K562 (cell line): ENCODE results near the gene TMCC2. TPM values are rescaled to one million over a fixed set of nuclear protein-coding genes. Genes with fewer than 3 reads are reported as not detected.

Experiments
- CBX2 ChIP-seq: fragments of 200-600 bp; sonication (generic); IDR thresholded peaks from one replicate; pipeline ENCODE4 v1.6.1; 2012; ENCODE audit warnings: mild to moderate bottlenecking, low read length, inconsistent platforms; ENCODE audit not compliant: insufficient read depth, poor library complexity, severe bottlenecking
- CBX3 ChIP-seq, 2 experiments: IDR thresholded peaks; 1 replicate in 1 of 2; 2 replicates in 1 of 2; pipeline ENCODE4 v1.6.1; 2012; ENCODE audit warnings: inconsistent platforms in 2 of 2, low read length in 2 of 2, borderline replicate concordance in 1 of 2, control low read depth in 1 of 2
- CTBP1 ChIP-seq: fragments of 450-650 bp; IDR thresholded peaks from 2 replicates; pipeline ENCODE4 v1.6.1; 2016; ENCODE audit warnings: borderline replicate concordance
- DACH1 ChIP-seq: fragments of 450-650 bp; IDR thresholded peaks from 2 replicates; pipeline ENCODE4 v1.6.1; 2018; ENCODE audit not compliant: partially characterized antibody
- ETV5 ChIP-seq: sonication (generic); formaldehyde crosslinking; IDR thresholded peaks from 2 replicates; pipeline ENCODE4 v1.4.0; 2020; ENCODE audit warnings: low read depth, mild to moderate bottlenecking, missing genetic modification reagents
- FOSL1 ChIP-seq: fragments of 200-800 bp; sonication (Bioruptor generic); conservative IDR thresholded peaks from 2 replicates; pipeline ENCODE4 v1.6.1; 2016; ENCODE audit warnings: missing genetic modification characterization, missing compliant biosample characterization
- GTF2F1 ChIP-seq: IDR thresholded peaks from 2 replicates; pipeline ENCODE4 v1.6.1; 2011; ENCODE audit warnings: low read depth, low read length, improper control_type of control experiment
- KHSRP ChIP-seq: fragments of 450-650 bp; IDR thresholded peaks from 2 replicates; pipeline ENCODE4 v1.6.1; 2017
- KLF6 ChIP-seq: fragments of 250-450 bp; sonication (Bioruptor Pico); IDR thresholded peaks from 2 replicates; pipeline ENCODE4 v1.4.0; 2020; ENCODE audit warnings: mild to moderate bottlenecking, moderate library complexity, borderline replicate concordance
- MBD2 ChIP-seq: sonication (generic); IDR thresholded peaks from 2 replicates; pipeline ENCODE4 v1.6.1; 2016; ENCODE audit warnings: low read depth, borderline replicate concordance
- MEF2A ChIP-seq: IDR thresholded peaks from 2 replicates; pipeline ENCODE4 v1.6.1; 2011; ENCODE audit warnings: low read depth, mild to moderate bottlenecking, low read length, moderate library complexity; ENCODE audit not compliant: control insufficient read depth
- NELFE ChIP-seq: IDR thresholded peaks from 2 replicates; pipeline ENCODE4 v1.6.1; 2011; ENCODE audit warnings: mild to moderate bottlenecking; ENCODE audit not compliant: insufficient read depth, insufficient read length
- PCBP2 ChIP-seq: fragments of 200-400 bp; formaldehyde crosslinking; IDR thresholded peaks from 2 replicates; pipeline ENCODE4 v1.6.1; 2018; ENCODE audit warnings: low read length, low read depth, mild to moderate bottlenecking, moderate library complexity; ENCODE audit not compliant: poor library complexity, severe bottlenecking
- SMARCA4 ChIP-seq: fragments of 450-650 bp; IDR thresholded peaks from 2 replicates; pipeline ENCODE4 v1.6.1; 2016
- SMC3 ChIP-seq: conservative IDR thresholded peaks from 2 replicates; pipeline ENCODE4 v1.6.1; 2011; ENCODE audit warnings: low read depth, low read length, improper control_type of control experiment; ENCODE audit not compliant: insufficient read depth
- SOX6 ChIP-seq: fragments of 450-650 bp; IDR thresholded peaks from 2 replicates; pipeline ENCODE4 v1.6.1; 2014; ENCODE audit warnings: mild to moderate bottlenecking
- TRIM28 ChIP-seq: fragments of 450-650 bp; IDR thresholded peaks from 2 replicates; pipeline ENCODE4 v1.6.1; 2017
- ZNF3 ChIP-seq: fragments of 250-450 bp; sonication (Bioruptor Pico); IDR thresholded peaks from 2 replicates; pipeline ENCODE4 v1.5.0; 2021; ENCODE audit warnings: mild to moderate bottlenecking, moderate library complexity
- ZNF354B ChIP-seq: fragments of 250-450 bp; sonication (Bioruptor Pico); IDR thresholded peaks from 2 replicates; pipeline ENCODE4 v1.4.0; 2020
- ZNF57 ChIP-seq: fragments of 450-650 bp; formaldehyde crosslinking; IDR thresholded peaks from 2 replicates; pipeline ENCODE4 v1.4.0; 2020; ENCODE audit warnings: mild to moderate bottlenecking, moderate library complexity
- polyA plus RNA-seq, 8 experiments: library from polyadenylated mRNA; depleted of rRNA in 4 of 8; stranded (reverse) in 5 of 8; unstranded in 3 of 8; fragments of >200 nt; fragmentation: Nextera tagmentation in 2 of 8; fragmentation: Illumina TruSeq in 1 of 8; extraction: Ambion mirVana in 2 of 8; extraction: Trizol in 1 of 8; gene quantifications; 2 replicates each; pipeline versions ENCODE4 v1.2.1 to v1.2.3, GENCODE V29; 2011 to 2014; ENCODE audit warnings: inconsistent platforms in 1 of 8, missing spikeins in 1 of 8
- total RNA-seq, 7 experiments: library from RNA; depleted of rRNA in 6 of 7; stranded (reverse); fragments of >200 nt in 6 of 7; fragmentation: Illumina TruSeq in 2 of 7; extraction: Trizol in 2 of 7; gene quantifications; 2 replicates each; pipeline versions ENCODE4 v1.2.1 to v1.2.3, GENCODE V29; 2011 to 2021; ENCODE audit warnings: low replicate concordance in 1 of 7
- TF ChIP-seq, protein P1 (sequence below): fragments of 250-450 bp; sonication (Bioruptor Pico); IDR thresholded peaks from 2 replicates; pipeline ENCODE4 v1.8.0; 2021; ENCODE audit warnings: moderate library complexity, mild to moderate bottlenecking, inconsistent platforms
- TF ChIP-seq, protein P2 (sequence below), 2 experiments: fragments of 250-450 bp in 1 of 2; fragments of 450-650 bp in 1 of 2; sonication (Bioruptor Pico) in 1 of 2; IDR thresholded peaks; 2 replicates each; pipeline versions ENCODE4 v1.6.1 to v1.8.0; 2016 to 2021; ENCODE audit warnings: mild to moderate bottlenecking in 2 of 2, moderate library complexity in 2 of 2, missing compliant biosample characterization in 1 of 2, missing genetic modification characterization in 1 of 2
- TF ChIP-seq, protein P3 (sequence below), 2 experiments: fragments of 450-650 bp in 1 of 2; sonication (generic) in 1 of 2; formaldehyde crosslinking; conservative IDR thresholded peaks; 2 replicates each; pipeline versions ENCODE4 v1.4.0 to v1.8.1; 2020 to 2022; ENCODE audit warnings: mild to moderate bottlenecking in 1 of 2, missing genetic modification reagents in 1 of 2
- TF ChIP-seq, protein P4 (sequence below): sonication (generic); formaldehyde crosslinking; IDR thresholded peaks from 2 replicates; pipeline ENCODE4 v1.5.0; 2020; ENCODE audit warnings: missing genetic modification reagents
- TF ChIP-seq, protein P5 (sequence below): sonication (generic); formaldehyde crosslinking; IDR thresholded peaks from 2 replicates; pipeline ENCODE4 v1.8.1; 2022; ENCODE audit warnings: missing genetic modification reagents

Gene TMCC2
- total and polyA plus RNA-seq, 9 of the 15 experiments (the other 6 are each of a cell fraction or from before 2014, with no cell fraction given) = 0.06 to 1.8 (median 0.98) TPM

DNA sequence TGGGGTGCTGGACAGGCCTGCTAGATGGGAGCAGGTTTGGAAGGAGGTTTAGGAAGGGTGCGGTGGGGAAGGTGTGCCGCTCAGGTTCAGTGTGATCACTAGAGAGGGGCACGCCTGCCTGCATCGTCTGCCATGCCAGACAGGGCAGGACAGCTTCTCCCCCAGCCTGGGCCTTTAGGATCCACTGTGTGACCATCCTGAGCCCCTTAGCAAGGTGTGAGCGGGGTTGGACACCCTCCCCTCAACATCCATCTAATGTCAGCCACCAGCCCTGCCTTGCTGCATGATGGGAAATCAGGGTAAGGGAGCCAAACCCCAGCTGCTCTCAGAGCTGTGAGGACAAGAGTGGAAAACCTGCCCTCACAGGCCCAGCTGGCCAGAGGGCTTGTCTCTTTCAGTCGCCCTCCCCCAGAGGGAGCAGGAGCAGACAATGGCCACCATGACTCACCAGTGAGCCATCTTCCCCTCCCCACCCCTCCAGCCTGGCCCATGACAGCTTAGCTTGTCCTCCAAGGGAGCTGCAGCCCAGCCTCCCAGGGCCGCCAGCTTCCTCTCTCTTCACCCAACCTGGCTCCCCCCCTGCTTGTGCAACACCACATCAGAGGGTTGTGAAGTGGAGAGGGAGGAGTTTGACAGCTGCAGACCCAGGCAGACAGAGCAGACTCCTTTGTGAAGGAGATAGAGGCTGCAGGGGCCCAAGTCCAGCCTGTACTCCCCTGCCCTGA, 56.8 kb downstream of the TMCC2 start (continued):
- TF ChIP-seq SOX6 = peak; percentile 92
- TF ChIP-seq ZNF57 (CRISPR knock-in tag) = no peak
- no peak for TF ChIP-seq ZNF3
- peak; percentile 98 for TF ChIP-seq FOSL1 (tag)
- TF ChIP-seq NELFE = no peak
- TF ChIP-seq, protein P1, sequence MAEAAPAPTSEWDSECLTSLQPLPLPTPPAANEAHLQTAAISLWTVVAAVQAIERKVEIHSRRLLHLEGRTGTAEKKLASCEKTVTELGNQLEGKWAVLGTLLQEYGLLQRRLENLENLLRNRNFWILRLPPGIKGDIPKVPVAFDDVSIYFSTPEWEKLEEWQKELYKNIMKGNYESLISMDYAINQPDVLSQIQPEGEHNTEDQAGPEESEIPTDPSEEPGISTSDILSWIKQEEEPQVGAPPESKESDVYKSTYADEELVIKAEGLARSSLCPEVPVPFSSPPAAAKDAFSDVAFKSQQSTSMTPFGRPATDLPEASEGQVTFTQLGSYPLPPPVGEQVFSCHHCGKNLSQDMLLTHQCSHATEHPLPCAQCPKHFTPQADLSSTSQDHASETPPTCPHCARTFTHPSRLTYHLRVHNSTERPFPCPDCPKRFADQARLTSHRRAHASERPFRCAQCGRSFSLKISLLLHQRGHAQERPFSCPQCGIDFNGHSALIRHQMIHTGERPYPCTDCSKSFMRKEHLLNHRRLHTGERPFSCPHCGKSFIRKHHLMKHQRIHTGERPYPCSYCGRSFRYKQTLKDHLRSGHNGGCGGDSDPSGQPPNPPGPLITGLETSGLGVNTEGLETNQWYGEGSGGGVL (CRISPR knock-in tag) = no peak
- no peak for TF ChIP-seq MEF2A
- TF ChIP-seq, protein P2, sequence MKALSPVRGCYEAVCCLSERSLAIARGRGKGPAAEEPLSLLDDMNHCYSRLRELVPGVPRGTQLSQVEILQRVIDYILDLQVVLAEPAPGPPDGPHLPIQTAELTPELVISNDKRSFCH (CRISPR knock-in tag; IDR thresholded peaks at IDR 0.05) = no peak
- TF ChIP-seq, protein P2 (tag; IDR thresholded peaks at IDR 0.05) = no peak
- TF ChIP-seq SMARCA4 = peak; percentile 72
- peak; percentile 78 for TF ChIP-seq DACH1
- peak in 1 of 2 experiments; percentile 30; a peak in 1 of 3 replicates for TF ChIP-seq CBX3 (IDR thresholded peaks at IDR 0.05; ENCODE audit: borderline replicate concordance in 1 of 2, low read length in 2 of 2)
- no peak for TF ChIP-seq KHSRP
- TF ChIP-seq SMC3 = no peak
- TF ChIP-seq CBX2 = no peak
- TF ChIP-seq CTBP1 = peak; percentile 91
- TF ChIP-seq TRIM28 = no peak
- TF ChIP-seq MBD2 = no peak; the same call in 1 of the 2 replicates
- TF ChIP-seq, protein P3, sequence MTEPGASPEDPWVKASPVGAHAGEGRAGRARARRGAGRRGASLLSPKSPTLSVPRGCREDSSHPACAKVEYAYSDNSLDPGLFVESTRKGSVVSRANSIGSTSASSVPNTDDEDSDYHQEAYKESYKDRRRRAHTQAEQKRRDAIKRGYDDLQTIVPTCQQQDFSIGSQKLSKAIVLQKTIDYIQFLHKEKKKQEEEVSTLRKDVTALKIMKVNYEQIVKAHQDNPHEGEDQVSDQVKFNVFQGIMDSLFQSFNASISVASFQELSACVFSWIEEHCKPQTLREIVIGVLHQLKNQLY (CRISPR knock-in tag; conservative IDR thresholded peaks at IDR 0.05) = no peak
- no peak for TF ChIP-seq ZNF354B
- TF ChIP-seq, protein P4, sequence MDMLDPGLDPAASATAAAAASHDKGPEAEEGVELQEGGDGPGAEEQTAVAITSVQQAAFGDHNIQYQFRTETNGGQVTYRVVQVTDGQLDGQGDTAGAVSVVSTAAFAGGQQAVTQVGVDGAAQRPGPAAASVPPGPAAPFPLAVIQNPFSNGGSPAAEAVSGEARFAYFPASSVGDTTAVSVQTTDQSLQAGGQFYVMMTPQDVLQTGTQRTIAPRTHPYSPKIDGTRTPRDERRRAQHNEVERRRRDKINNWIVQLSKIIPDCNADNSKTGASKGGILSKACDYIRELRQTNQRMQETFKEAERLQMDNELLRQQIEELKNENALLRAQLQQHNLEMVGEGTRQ (CRISPR knock-in tag) = no peak
- TF ChIP-seq PCBP2 = no peak
- TF ChIP-seq KLF6 (CRISPR knock-in tag) = no peak
- no peak for TF ChIP-seq GTF2F1
- TF ChIP-seq, protein P5, sequence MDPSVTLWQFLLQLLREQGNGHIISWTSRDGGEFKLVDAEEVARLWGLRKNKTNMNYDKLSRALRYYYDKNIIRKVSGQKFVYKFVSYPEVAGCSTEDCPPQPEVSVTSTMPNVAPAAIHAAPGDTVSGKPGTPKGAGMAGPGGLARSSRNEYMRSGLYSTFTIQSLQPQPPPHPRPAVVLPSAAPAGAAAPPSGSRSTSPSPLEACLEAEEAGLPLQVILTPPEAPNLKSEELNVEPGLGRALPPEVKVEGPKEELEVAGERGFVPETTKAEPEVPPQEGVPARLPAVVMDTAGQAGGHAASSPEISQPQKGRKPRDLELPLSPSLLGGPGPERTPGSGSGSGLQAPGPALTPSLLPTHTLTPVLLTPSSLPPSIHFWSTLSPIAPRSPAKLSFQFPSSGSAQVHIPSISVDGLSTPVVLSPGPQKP (CRISPR knock-in tag) = no peak
- TF ChIP-seq ETV5 (CRISPR knock-in tag) = no peak
